Measurements from ENCODE around the gene COQ3. TPM values are rescaled to one million over a fixed set of nuclear protein-coding genes. Genes with fewer than 3 reads are reported as not detected.

The COQ3 gene
- total RNA-seq, 1 experiment from 2014 or later: 5.8 TPM

GRCh38 chr6:99348288-99349170, 45.5 kb downstream of the COQ3 start:
- peak overlapping the region; percentile 56 for H3K4me3 Mint-ChIP-seq (ENCODE audit: unreplicated experiment)
- H3K36me3 Mint-ChIP-seq (ENCODE audit: insufficient read depth, unreplicated experiment): no peaks in the 10 kb centered on the region
- Histone ChIP-seq H3K27me3 (replicated peaks; ENCODE audit: control insufficient read depth, insufficient read depth, low read length) (no peaks in the 10 kb centered on the region), H3K4me3 (ENCODE audit: low read depth, low read length) (no peak overlapping the region), H3K4me1 (no peaks in the 10 kb centered on the region), H3K9me3 (no peaks in the 10 kb centered on the region), H3K36me3 (ENCODE audit: control insufficient read depth, insufficient read depth, low read length) (no peaks in the 10 kb centered on the region)
- no peaks in the 10 kb centered on the region for H3K9me3 Mint-ChIP-seq (ENCODE audit: unreplicated experiment)
- no peak for TF ChIP-seq CTCF (IDR thresholded peaks at IDR 0.05; ENCODE audit: insufficient read depth in 1 of 2, low read depth in 1 of 2, low read length in 1 of 2, severe bottlenecking in 1 of 2, unreplicated experiment in 1 of 2)
- intact Hi-C loops (cut with micrococcal nuclease; ENCODE audit: unreplicated experiment): no loop called here
- H3K4me1 Mint-ChIP-seq (ENCODE audit: low read depth, unreplicated experiment): no peaks in the 10 kb centered on the region
- no TSS peak for BruUV-seq (replicated peaks)
- ChIA-PET POLR2A (no interaction called here), CTCF (no interaction called here)
- no peak overlapping the region for H3K27ac Mint-ChIP-seq (ENCODE audit: unreplicated experiment)
- no peak for DNase-seq
- peaks cover 11% of the 10 kb centered on the region for H3K27me3 Mint-ChIP-seq (ENCODE audit: insufficient read depth, unreplicated experiment)

- no peak for TF ChIP-seq CTCF (IDR thresholded peaks at IDR 0.05; ENCODE audit: insufficient read depth in 1 of 2, low read depth in 1 of 2, low read length in 1 of 2, severe bottlenecking in 1 of 2, unreplicated experiment in 1 of 2)
- H3K9me3 ChIP-seq: no peaks in the 10 kb centered on the region
- no peak overlapping the region for H3K4me3 Mint-ChIP-seq (ENCODE audit: unreplicated experiment)
- H3K36me3 ChIP-seq (ENCODE audit: control insufficient read depth, insufficient read depth, low read length): no peaks in the 10 kb centered on the region
- H3K27ac Mint-ChIP-seq (ENCODE audit: unreplicated experiment): no peak overlapping the region
- intact Hi-C loops (cut with micrococcal nuclease; ENCODE audit: unreplicated experiment): no loop called here
- no peaks in the 10 kb centered on the region for H3K4me1 ChIP-seq
- H3K36me3 Mint-ChIP-seq (ENCODE audit: insufficient read depth, unreplicated experiment): no peaks in the 10 kb centered on the region
- no peaks in the 10 kb centered on the region for H3K27me3 ChIP-seq (replicated peaks; ENCODE audit: control insufficient read depth, insufficient read depth, low read length)
- ChIA-PET POLR2A (no interaction called here), CTCF (no interaction called here)
- BruUV-seq (replicated peaks): no TSS peak
- H3K27me3 Mint-ChIP-seq (ENCODE audit: insufficient read depth, unreplicated experiment): peaks cover 7% of the 10 kb centered on the region
- H3K9me3 Mint-ChIP-seq (ENCODE audit: unreplicated experiment): no peaks in the 10 kb centered on the region
- DNase-seq: no peak
- H3K4me3 ChIP-seq (ENCODE audit: low read depth, low read length): no peak overlapping the region
- no peaks in the 10 kb centered on the region for H3K4me1 Mint-ChIP-seq (ENCODE audit: low read depth, unreplicated experiment)
Measured at GRCh38 chr6:99347804-99348203, 46.2 kb downstream of the COQ3 start.

- H3K4me1 Mint-ChIP-seq (ENCODE audit: low read depth, unreplicated experiment): no peaks in the 10 kb centered on the region
- intact Hi-C loops (cut with micrococcal nuclease; ENCODE audit: unreplicated experiment): no loop called here
- no TSS peak for BruUV-seq (replicated peaks)
- H3K9me3 Mint-ChIP-seq (ENCODE audit: unreplicated experiment): no peaks in the 10 kb centered on the region
- no peak for TF ChIP-seq CTCF (IDR thresholded peaks at IDR 0.05; ENCODE audit: insufficient read depth in 1 of 2, low read depth in 1 of 2, low read length in 1 of 2, severe bottlenecking in 1 of 2, unreplicated experiment in 1 of 2)
- H3K27me3 ChIP-seq (replicated peaks; ENCODE audit: control insufficient read depth, insufficient read depth, low read length): no peaks in the 10 kb centered on the region
- H3K36me3 ChIP-seq (ENCODE audit: control insufficient read depth, insufficient read depth, low read length): no peaks in the 10 kb centered on the region
- no peaks in the 10 kb centered on the region for H3K36me3 Mint-ChIP-seq (ENCODE audit: insufficient read depth, unreplicated experiment)
- H3K27me3 Mint-ChIP-seq (ENCODE audit: insufficient read depth, unreplicated experiment): peaks cover 7% of the 10 kb centered on the region
- no peak overlapping the region for H3K4me3 Mint-ChIP-seq (ENCODE audit: unreplicated experiment)
- no peaks in the 10 kb centered on the region for H3K4me1 ChIP-seq
- no peak for DNase-seq
- CTCF ChIA-PET: no interaction called here
- H3K9me3 ChIP-seq: no peaks in the 10 kb centered on the region
- no peak overlapping the region for H3K27ac Mint-ChIP-seq (ENCODE audit: unreplicated experiment)
- no peak overlapping the region for H3K4me3 ChIP-seq (ENCODE audit: low read depth, low read length)
- POLR2A ChIA-PET: no interaction called here
Measured at GRCh38 chr6:99346595-99346994, 47.4 kb downstream of the COQ3 start.
